GM10248 (cell line): ENCODE data around the gene SLC33A1.
"Not testable (repeated sequence)": the region's sequence is repeated elsewhere in the genome, so short reads cannot be mapped to it uniquely, and the experiment has no call there.

Experiments used
- CTCF ChIA-PET: fragments of 300-600 bp; sonication (Branson Sonifier 250); formaldehyde crosslinking; extraction: SDS; loops from one replicate; lab custom pipeline; 2021; ENCODE audit warnings: antibody characterized with exemption; lab: Yijun Ruan, JAX
- POLR2A ChIA-PET: fragments of 350-650 bp; sonication (Branson Sonifier 250); formaldehyde crosslinking; extraction: SDS; loops from one replicate; lab custom pipeline; 2020; ENCODE audit warnings: antibody characterized with exemption; lab: Yijun Ruan, JAX
- DNase-seq: peaks from one replicate; pipeline ENCODE4 v3.0.0; 2012; ENCODE audit errors: extremely low spot score
- TF ChIP-seq, protein P1 (sequence below): IDR thresholded peaks from 2 replicates; pipeline ENCODE4 v1.5.1; 2012; ENCODE audit warnings: mild to moderate bottlenecking, low read depth; ENCODE audit errors: extremely low read depth, missing control alignments, control extremely low read depth

The SLC33A1 gene

DNA sequence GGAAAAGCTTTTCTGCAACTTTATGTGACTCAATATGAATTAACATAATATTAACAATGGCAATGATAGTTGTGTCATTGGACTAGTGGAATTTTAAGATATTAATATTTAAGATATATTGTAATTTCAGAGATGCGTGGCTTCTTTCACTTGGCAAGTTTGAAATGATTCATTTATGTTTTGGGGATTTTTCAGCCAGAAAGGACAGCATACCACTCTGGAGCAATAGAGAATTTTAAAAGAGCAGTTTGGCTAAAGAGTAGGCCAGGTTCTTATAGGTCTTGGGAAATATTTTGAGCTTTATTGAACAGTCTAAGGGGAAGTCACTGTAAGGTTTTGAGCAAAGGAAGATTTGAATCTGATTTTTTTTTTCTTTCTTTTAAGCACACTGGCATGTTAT lies 32.7 kb upstream of the SLC33A1 start:
- CTCF ChIA-PET: interaction anchor here (1.2 to 3.6 kb wide), 3 partner anchors 10 to 81 kb away, joined by 4 to 23 read pairs (median 5); partner anchors contain the start of genes C3orf33 and GMPS
- no peak for DNase-seq
- TF ChIP-seq, protein P1, sequence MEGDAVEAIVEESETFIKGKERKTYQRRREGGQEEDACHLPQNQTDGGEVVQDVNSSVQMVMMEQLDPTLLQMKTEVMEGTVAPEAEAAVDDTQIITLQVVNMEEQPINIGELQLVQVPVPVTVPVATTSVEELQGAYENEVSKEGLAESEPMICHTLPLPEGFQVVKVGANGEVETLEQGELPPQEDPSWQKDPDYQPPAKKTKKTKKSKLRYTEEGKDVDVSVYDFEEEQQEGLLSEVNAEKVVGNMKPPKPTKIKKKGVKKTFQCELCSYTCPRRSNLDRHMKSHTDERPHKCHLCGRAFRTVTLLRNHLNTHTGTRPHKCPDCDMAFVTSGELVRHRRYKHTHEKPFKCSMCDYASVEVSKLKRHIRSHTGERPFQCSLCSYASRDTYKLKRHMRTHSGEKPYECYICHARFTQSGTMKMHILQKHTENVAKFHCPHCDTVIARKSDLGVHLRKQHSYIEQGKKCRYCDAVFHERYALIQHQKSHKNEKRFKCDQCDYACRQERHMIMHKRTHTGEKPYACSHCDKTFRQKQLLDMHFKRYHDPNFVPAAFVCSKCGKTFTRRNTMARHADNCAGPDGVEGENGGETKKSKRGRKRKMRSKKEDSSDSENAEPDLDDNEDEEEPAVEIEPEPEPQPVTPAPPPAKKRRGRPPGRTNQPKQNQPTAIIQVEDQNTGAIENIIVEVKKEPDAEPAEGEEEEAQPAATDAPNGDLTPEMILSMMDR: no peak
- POLR2A ChIA-PET: no interaction called here

GRCh38 chr3:155886348-155886747 lies 32.1 kb upstream of the SLC33A1 start:
- CTCF ChIA-PET: interaction anchor here (1.2 to 3.6 kb wide), 3 partner anchors 10 to 81 kb away, joined by 4 to 23 read pairs (median 5); partner anchors contain the start of genes C3orf33 and GMPS

GRCh38 chr3:155885292-155885691 lies 31.1 kb upstream of the SLC33A1 start:
- POLR2A ChIA-PET: interaction anchor here (1.3 kb wide), 1 partner anchor 14 kb away, joined by 5 read pairs; the partner anchor contains the start of gene GMPS
- no peak for DNase-seq
- CTCF ChIA-PET: interaction anchor here (3.6 to 4.3 kb wide), 2 partner anchors 14 to 79 kb away, joined by 19 to 23 read pairs; partner anchors contain the start of genes C3orf33 and GMPS
- TF ChIP-seq, protein P1: no peak

More at GRCh38 chr3:155886348-155886747, 32.1 kb upstream of the SLC33A1 start:
- POLR2A ChIA-PET: interaction anchor here (0.7 kb wide), 1 partner anchor 131 kb away, joined by 4 read pairs; no protein-coding TSS in a partner anchor
- DNase-seq: not testable (repeated sequence)

- DNase-seq: no peak
- TF ChIP-seq, protein P1: no peak
- ChIA-PET CTCF (interaction anchor here (1.4 to 4.3 kb wide), 3 partner anchors 13 to 128 kb away, joined by 3 to 23 read pairs (median 19); partner anchors contain the start of genes C3orf33 and GMPS), POLR2A (interaction anchor here (1.3 kb wide), 1 partner anchor 13 kb away, joined by 5 read pairs; the partner anchor contains the start of gene GMPS)
These were observed 30.1 kb upstream of the SLC33A1 start for GRCh38 chr3:155884292-155884691.

- ChIA-PET CTCF (interaction anchor here (0.6 kb wide), 1 partner anchor 1491 kb away, joined by 3 read pairs; no protein-coding TSS in a partner anchor), POLR2A (interaction anchor here (1.3 kb wide), 1 partner anchor 9 kb away, joined by 9 read pairs; no protein-coding TSS in a partner anchor)
- no peak for DNase-seq
- TF ChIP-seq, protein P1: no peak
These were observed 26.1 kb upstream of the SLC33A1 start for GRCh38 chr3:155880286-155880685.

DNA sequence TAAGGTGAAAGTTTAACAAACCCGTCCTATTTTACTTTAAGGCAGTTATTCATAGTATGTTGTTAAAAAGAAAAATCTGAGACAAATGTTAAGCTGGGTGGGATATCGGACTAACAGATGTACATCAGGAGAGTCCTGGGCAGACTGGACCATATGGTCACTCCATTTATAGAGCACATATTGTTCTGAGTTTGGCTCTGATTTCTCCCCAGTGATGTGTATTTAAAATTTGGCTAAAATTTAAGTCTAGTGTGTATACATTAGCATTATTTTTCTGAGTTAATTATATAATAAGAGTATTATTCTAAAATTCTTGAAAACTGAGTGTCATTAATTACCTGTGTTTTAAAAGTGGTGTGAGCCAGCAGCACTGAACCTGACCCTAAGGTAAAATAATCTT lies 22.3 kb upstream of the SLC33A1 start:
- TF ChIP-seq, protein P1: no peak
- DNase-seq: no peak
- CTCF ChIA-PET: interaction anchor here (1.1 to 1.6 kb wide), 3 partner anchors 10 to 70 kb away, joined by 3 to 5 read pairs (median 3); partner anchors contain the start of gene C3orf33
- POLR2A ChIA-PET: no interaction called here

GRCh38 chr3:155876037-155876436 lies 21.8 kb upstream of the SLC33A1 start:
- ChIA-PET POLR2A (no interaction called here), CTCF (interaction anchor here (1.6 kb wide), 1 partner anchor 10 kb away, joined by 5 read pairs; no protein-coding TSS in a partner anchor)
- no peak for DNase-seq
- TF ChIP-seq, protein P1: no peak
